Thoracic aorta (tissue), 2 donors: ENCODE data around the gene SH3RF1. TPM values are rescaled to one million over a fixed set of nuclear protein-coding genes. Genes with fewer than 3 reads are reported as not detected.

ENCODE experiments used
- ATAC-seq: fragments of 150-250 bp; one replicate; pipeline ENCODE4 v1.8.0; 2017; ENCODE audit warnings: low read depth; ENCODE audit not compliant: insufficient number of reproducible peaks, low FRiP score
- DNase-seq: peaks from one replicate; pipeline ENCODE4 v3.0.0-alpha.2; 2020; ENCODE audit warnings: low spot score
- H3K27ac ChIP-seq, 2 donors: fragments of 200-600 bp; sonication (generic); 1 replicate in 1 of 2; 2 replicates in 1 of 2; pipeline ENCODE4 v1.5.1; 2016; ENCODE audit warnings: mild to moderate bottlenecking in 2 of 2, moderate library complexity in 2 of 2
- H3K27me3 ChIP-seq: fragments of 200-600 bp; sonication (generic); replicated peaks from 2 replicates; pipeline ENCODE4 v1.6.0; 2016; ENCODE audit warnings: mild to moderate bottlenecking; ENCODE audit not compliant: insufficient read depth
- H3K36me3 ChIP-seq: fragments of 200-600 bp; sonication (generic); one replicate; pipeline ENCODE4 v1.5.1; 2016
- H3K4me1 ChIP-seq, 2 donors: fragments of 200-600 bp; sonication (generic); 1 replicate in 1 of 2; 2 replicates in 1 of 2; pipeline versions ENCODE4 v1.5.1 to v1.6.0; 2016; ENCODE audit warnings: low read depth in 2 of 2, mild to moderate bottlenecking in 1 of 2; ENCODE audit not compliant: control insufficient read depth in 1 of 2
- H3K4me3 ChIP-seq: fragments of 200-600 bp; sonication (generic); 2 replicates; pipeline ENCODE4 v1.5.1; 2016; ENCODE audit warnings: mild to moderate bottlenecking
- H3K9me3 ChIP-seq: fragments of 200-600 bp; sonication (generic); 2 replicates; pipeline ENCODE4 v1.5.1; 2016
- total RNA-seq, 2 donors: library from RNA; depleted of rRNA; stranded (reverse); fragments of >200 nt; gene quantifications; one replicate each; pipeline versions ENCODE4 v1.1.0 to v1.2.3, GENCODE V29; 2016
- TF ChIP-seq, protein P1 (sequence below): fragments of 200-600 bp; sonication (generic); IDR thresholded peaks from one replicate; pipeline ENCODE4 v1.5.1; 2019; ENCODE audit warnings: antibody characterized with exemption

Gene SH3RF1
- total RNA-seq, 2 donors from 2014 or later = 21.9 to 24.6 TPM

DNA sequence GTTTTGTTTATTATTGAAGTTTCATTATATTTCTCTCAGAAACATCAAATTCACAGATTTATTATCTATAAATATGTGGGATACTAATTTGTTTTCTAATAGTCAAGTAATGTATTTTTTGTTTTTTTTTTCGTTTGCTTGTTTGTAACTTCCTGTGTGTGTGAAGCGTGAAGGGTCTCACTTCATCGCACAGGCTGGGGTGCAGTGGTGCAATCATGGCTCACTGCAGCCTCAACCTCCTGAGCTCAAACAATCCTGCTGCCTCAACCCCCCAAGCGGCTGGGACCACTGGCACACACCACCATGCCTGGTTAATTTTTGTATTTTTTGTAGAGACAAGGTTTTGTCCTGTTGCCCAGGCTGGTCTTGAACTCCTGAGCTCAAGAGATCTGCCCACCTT, 55.1 kb downstream of the SH3RF1 start:
- no peak for ATAC-seq
- Histone ChIP-seq H3K36me3 (no peaks in the 10 kb centered on the region), H3K9me3 (no peaks in the 10 kb centered on the region), H3K27ac (no peak overlapping the region), H3K4me3 (no peak overlapping the region), H3K4me1 (peaks cover 9 to 16% of the 10 kb centered on the region in 2 donors), H3K27me3 (no peaks in the 10 kb centered on the region)
- no peak for DNase-seq
- TF ChIP-seq, protein P1, sequence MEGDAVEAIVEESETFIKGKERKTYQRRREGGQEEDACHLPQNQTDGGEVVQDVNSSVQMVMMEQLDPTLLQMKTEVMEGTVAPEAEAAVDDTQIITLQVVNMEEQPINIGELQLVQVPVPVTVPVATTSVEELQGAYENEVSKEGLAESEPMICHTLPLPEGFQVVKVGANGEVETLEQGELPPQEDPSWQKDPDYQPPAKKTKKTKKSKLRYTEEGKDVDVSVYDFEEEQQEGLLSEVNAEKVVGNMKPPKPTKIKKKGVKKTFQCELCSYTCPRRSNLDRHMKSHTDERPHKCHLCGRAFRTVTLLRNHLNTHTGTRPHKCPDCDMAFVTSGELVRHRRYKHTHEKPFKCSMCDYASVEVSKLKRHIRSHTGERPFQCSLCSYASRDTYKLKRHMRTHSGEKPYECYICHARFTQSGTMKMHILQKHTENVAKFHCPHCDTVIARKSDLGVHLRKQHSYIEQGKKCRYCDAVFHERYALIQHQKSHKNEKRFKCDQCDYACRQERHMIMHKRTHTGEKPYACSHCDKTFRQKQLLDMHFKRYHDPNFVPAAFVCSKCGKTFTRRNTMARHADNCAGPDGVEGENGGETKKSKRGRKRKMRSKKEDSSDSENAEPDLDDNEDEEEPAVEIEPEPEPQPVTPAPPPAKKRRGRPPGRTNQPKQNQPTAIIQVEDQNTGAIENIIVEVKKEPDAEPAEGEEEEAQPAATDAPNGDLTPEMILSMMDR = no peak

DNA sequence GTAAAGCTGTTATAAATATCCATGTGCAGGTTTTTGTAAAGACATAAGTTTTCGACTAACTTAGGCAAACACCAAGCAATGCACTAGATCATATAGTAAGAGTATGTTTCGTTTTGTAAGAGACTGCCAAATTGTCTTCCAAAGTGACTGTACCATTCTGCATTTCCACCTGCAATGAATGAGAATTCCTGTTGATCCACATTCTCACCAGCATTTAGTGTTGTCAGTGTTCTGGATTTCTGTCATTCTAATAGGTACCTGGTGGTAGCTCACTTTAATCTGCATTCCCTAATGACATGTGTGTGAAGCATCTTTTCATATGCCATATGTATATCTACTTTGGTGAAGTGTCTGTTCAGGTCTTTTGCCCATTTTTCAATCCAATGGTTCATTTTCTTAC, 57.8 kb downstream of the SH3RF1 start:
- Histone ChIP-seq H3K4me1 (peaks cover 0 to 27% of the 10 kb centered on the region in 2 donors), H3K4me3 (no peak overlapping the region), H3K27me3 (no peaks in the 10 kb centered on the region), H3K9me3 (no peaks in the 10 kb centered on the region), H3K36me3 (no peaks in the 10 kb centered on the region), H3K27ac (no peak overlapping the region)
- TF ChIP-seq, protein P1 = no peak
- ATAC-seq (no peak), DNase-seq (no peak)

DNA sequence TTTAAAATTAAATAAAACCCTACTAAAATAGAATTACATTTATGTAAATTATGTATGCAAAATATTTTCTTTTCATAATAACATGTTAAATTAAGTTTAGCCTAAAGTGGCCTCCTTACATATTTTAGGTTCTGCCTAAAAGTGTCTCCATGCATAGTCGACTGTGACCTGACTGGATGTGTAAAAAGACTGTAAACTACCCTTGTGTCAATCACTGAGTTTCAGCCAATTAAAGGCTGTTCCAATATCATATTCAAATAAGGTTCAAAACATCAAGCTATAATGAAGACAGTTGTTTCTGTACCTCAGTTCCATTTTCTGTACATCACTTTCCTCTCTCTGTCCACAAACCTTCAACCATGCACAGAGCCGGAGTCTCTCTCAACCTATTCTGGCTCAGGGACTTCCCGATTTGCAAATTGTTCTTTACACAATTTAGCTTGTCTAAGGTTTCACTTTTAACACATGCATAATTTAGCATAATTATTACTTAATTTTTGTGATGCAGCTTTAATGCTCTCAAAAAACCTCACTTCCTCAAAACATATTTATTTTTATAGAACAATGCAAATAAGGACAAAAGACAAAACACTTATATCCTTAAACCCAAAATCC, 60.1 kb downstream of the SH3RF1 start:
- Histone ChIP-seq H3K27me3 (no peaks in the 10 kb centered on the region), H3K9me3 (no peaks in the 10 kb centered on the region), H3K4me3 (no peak overlapping the region), H3K4me1 (peaks cover 3 to 34% of the 10 kb centered on the region in 2 donors), H3K36me3 (no peaks in the 10 kb centered on the region), H3K27ac (no peak overlapping the region)
- DNase-seq = no peak
- TF ChIP-seq, protein P1 = no peak
- no peak for ATAC-seq

DNA sequence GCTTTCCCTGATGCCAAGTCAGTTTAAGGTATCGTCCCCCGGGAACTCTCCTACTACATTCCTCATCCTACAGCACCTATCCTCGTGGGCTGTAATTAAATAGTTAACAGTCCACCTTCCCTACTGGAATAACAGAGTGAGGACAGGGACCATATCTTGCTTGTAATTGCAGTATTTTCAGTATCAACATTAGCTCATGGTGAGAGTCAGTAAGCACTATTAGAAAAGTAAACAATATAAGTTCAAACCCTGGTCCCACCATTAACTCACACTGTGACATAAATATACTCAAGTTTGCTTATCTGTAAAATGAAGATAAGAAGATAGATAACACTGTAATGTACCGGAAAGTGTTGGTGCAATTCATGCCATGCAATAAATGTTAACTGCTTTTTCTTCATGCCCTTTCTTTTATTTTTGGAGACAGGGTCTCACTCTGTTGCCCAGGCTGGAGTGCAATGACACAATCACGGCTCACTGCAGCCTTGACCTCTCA, 61.3 kb downstream of the SH3RF1 start:
- DNase-seq (no peak), ATAC-seq (no peak)
- Histone ChIP-seq H3K4me1 (peaks cover 7 to 46% of the 10 kb centered on the region in 2 donors), H3K9me3 (no peaks in the 10 kb centered on the region), H3K27me3 (no peaks in the 10 kb centered on the region), H3K4me3 (no peak overlapping the region), H3K27ac (no peak overlapping the region), H3K36me3 (no peaks in the 10 kb centered on the region)
- TF ChIP-seq, protein P1 = no peak

DNA sequence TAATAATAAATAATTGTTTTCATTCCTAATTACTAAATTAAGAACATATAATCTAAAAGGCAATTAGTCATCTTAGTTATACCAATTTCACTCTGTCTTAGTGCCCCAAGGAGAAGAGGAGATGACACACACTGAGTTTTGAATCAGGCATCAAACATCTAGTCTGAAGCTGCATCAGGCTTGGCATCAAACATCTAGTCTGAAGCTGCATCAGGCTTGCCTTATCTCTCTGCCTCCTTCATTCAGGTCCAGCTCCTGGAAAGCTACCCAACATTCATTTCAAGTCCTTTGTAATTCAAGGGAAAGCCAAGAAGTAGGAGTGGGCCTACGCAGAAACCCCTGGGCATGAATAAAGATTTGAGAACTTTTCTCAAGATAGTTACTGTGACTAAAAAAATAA, 62.2 kb downstream of the SH3RF1 start:
- no peak for DNase-seq
- no peaks in the 10 kb centered on the region for H3K9me3 ChIP-seq
- peaks cover 7 to 53% of the 10 kb centered on the region in 2 donors for H3K4me1 ChIP-seq
- TF ChIP-seq, protein P1 = no peak
- no peak overlapping the region for H3K4me3 ChIP-seq
- H3K27me3 ChIP-seq = no peaks in the 10 kb centered on the region
- ATAC-seq = no peak
- H3K27ac ChIP-seq = no peak overlapping the region
- no peaks in the 10 kb centered on the region for H3K36me3 ChIP-seq
